GM19023 (cell line): ENCODE measurements around the gene SMIM5.
"Not testable (repeated sequence)": the region's sequence is repeated elsewhere in the genome, so short reads cannot be mapped to it uniquely, and the experiment has no call there.

ENCODE experiments used
- ATAC-seq: cut with Tn5 transposase; IDR thresholded peaks from one replicate; pipeline ENCODE4 v1.9.1; 2021; ENCODE audit warnings: mild to moderate bottlenecking, moderate library complexity; ENCODE audit not compliant: unreplicated experiment

SMIM5 gene

GRCh38 chr17:75624021-75624420 lies 9.2 kb upstream of the SMIM5 start:
- no peak for ATAC-seq

GRCh38 chr17:75624714-75625345 lies 8.4 kb upstream of the SMIM5 start:
- ATAC-seq = no peak

GRCh38 chr17:75625813-75626486 lies 7.3 kb upstream of the SMIM5 start:
- no peak for ATAC-seq

GRCh38 chr17:75626496-75627038 lies 6.7 kb upstream of the SMIM5 start:
- no peak for ATAC-seq

- ATAC-seq = no peak
Measured at GRCh38 chr17:75627094-75627493, 6.1 kb upstream of the SMIM5 start.

- no peak for ATAC-seq
Measured at GRCh38 chr17:75628425-75628824, 4.8 kb upstream of the SMIM5 start.

GRCh38 chr17:75629157-75629556 lies 4.1 kb upstream of the SMIM5 start:
- ATAC-seq = no peak

- no peak for ATAC-seq
Measured at GRCh38 chr17:75630071-75630917, 2.9 kb upstream of the SMIM5 start.

GRCh38 chr17:75631353-75631752 lies 1.9 kb upstream of the SMIM5 start:
- ATAC-seq = no peak

GRCh38 chr17:75632428-75632827 lies 806 bp upstream of the SMIM5 start:
- no peak for ATAC-seq

- no peak for ATAC-seq
Measured at GRCh38 chr17:75633486-75634375, 497 bp downstream of the SMIM5 start.

GRCh38 chr17:75634376-75634740 lies 1.1 kb downstream of the SMIM5 start:
- ATAC-seq = no peak

- ATAC-seq = no peak
Measured at GRCh38 chr17:75634754-75635609, 1.7 kb downstream of the SMIM5 start.

- no peak for ATAC-seq
Measured at GRCh38 chr17:75635610-75636202, 2.5 kb downstream of the SMIM5 start.

- no peak for ATAC-seq
Measured at GRCh38 chr17:75636381-75637142, 3.3 kb downstream of the SMIM5 start.

- no peak for ATAC-seq
Measured at GRCh38 chr17:75637143-75637538, 3.9 kb downstream of the SMIM5 start.

- ATAC-seq = no peak
Measured at GRCh38 chr17:75637551-75637950, 4.3 kb downstream of the SMIM5 start.

- not testable (repeated sequence) for ATAC-seq
Measured at GRCh38 chr17:75638039-75638438, 4.8 kb downstream of the SMIM5 start.

GRCh38 chr17:75638893-75639292 lies 5.7 kb downstream of the SMIM5 start:
- ATAC-seq = no peak
